HL-60 (cell line): ENCODE measurements around the gene RNF175.

ENCODE experiments used
- CTCF ChIP-seq: IDR thresholded peaks from one replicate; pipeline ENCODE4 v1.5.1; 2011; ENCODE audit warnings: low read length, control low read depth, inconsistent platforms; ENCODE audit not compliant: insufficient read depth
- GABPA ChIP-seq: IDR thresholded peaks from 2 replicates; pipeline ENCODE4 v1.6.1; 2012; ENCODE audit warnings: low read depth
- POLR2AphosphoS5 ChIP-seq: IDR thresholded peaks from 2 replicates; pipeline ENCODE4 v1.6.1; 2012; ENCODE audit warnings: low read depth
- REST ChIP-seq: IDR thresholded peaks from 2 replicates; pipeline ENCODE4 v1.6.1; 2012; ENCODE audit warnings: low read depth; ENCODE audit not compliant: insufficient replicate concordance
- SPI1 ChIP-seq: IDR thresholded peaks from 2 replicates; pipeline ENCODE4 v1.6.1; 2012; ENCODE audit warnings: low read depth, mild to moderate bottlenecking, borderline replicate concordance

- no peak for TF ChIP-seq CTCF
- TF ChIP-seq REST: no peak
- no peak for TF ChIP-seq GABPA
- no peak for TF ChIP-seq POLR2AphosphoS5
- no peak for TF ChIP-seq SPI1
These were observed 6.9 kb upstream of the RNF175 start for GRCh38 chr4:153766758-153767157.
